ENCODE results near the gene HEG1. TPM values are rescaled to one million over a fixed set of nuclear protein-coding genes. Genes with fewer than 3 reads are reported as not detected.
A peak's percentile ranks its signal among the peaks of the same experiment; 100 is the strongest.

HEG1 gene
- total and polyA plus RNA-seq, 2 of the 13 experiments (the other 11 are each of a cell fraction or from before 2014, with no cell fraction given): 10.7 to 18.2 TPM

GRCh38 chr3:125068265-125068664 lies 12.5 kb upstream of the HEG1 start:
- ChIA-PET POLR2A (no interaction called here), CTCF (ENCODE audit: low intra/inter-chr PET ratio, low total read pairs) (no interaction called here)
- peaks cover 15% of the 10 kb centered on the region for H3K4me1 ChIP-seq (ENCODE audit: insufficient read depth, low read length)
- no TSS peak for BruUV-seq (replicated peaks)
- H3K9me3 ChIP-seq (ENCODE audit: low read length): no peaks in the 10 kb centered on the region
- intact Hi-C loops (cut with micrococcal nuclease; ENCODE audit: unreplicated experiment): no loop called here
- FAIRE-seq (no peak), ATAC-seq (no peak), DNase-seq (ENCODE audit: low spot score) (no peak)
- no peak overlapping the region for H3K27ac ChIP-seq (ENCODE audit: extremely low read length, insufficient read depth, low read length)
- in situ Hi-C loops (cut with HindIII; ENCODE audit: extremely low pct_ligation_motif_present, low pct_unique_long_range_greater_than_20kb): no loop called here
- no peak overlapping the region for H3K4me3 ChIP-seq (replicated peaks in 1 of 3; ENCODE audit: insufficient read depth in 1 of 3, low read depth in 2 of 3, low read length in 3 of 3)
- 71% methylated on average over 4 of the region's 4 CpGs for WGBS (ENCODE audit: low lambda C conversion rate)
- H3K36me3 ChIP-seq (replicated peaks in 1 of 2; ENCODE audit: control insufficient read depth in 1 of 2, insufficient read depth in 2 of 2, low read length in 2 of 2): no peaks in the 10 kb centered on the region
- H2AFZ ChIP-seq (ENCODE audit: low read length): no peak overlapping the region
- TF ChIP-seq ZBTB40 (IDR thresholded peaks at IDR 0.05) (no peak), ZBTB40 (CRISPR knock-in tag; IDR thresholded peaks at IDR 0.05) (peak; percentile 91), MED8 (CRISPR knock-in tag; IDR thresholded peaks at IDR 0.05; ENCODE audit: insufficient replicate concordance) (no peak)
- no peaks in the 10 kb centered on the region for H3K79me2 ChIP-seq (ENCODE audit: insufficient read depth, low read length)
- no peak overlapping the region for H3K9ac ChIP-seq (ENCODE audit: insufficient read depth, low read depth, low read length)
- H3K27me3 ChIP-seq (ENCODE audit: control insufficient read depth in 1 of 2, insufficient read depth in 2 of 2, low read length in 2 of 2): no peaks in the 10 kb centered on the region
- H4K20me1 ChIP-seq (ENCODE audit: insufficient read depth, low read length): no peaks in the 10 kb centered on the region
- no peak overlapping the region for H3K4me2 ChIP-seq (ENCODE audit: low read depth, low read length)

Measured in HepG2 (cell line).